ENCODE measurements around the gene NCOA7. TPM values are rescaled to one million over a fixed set of nuclear protein-coding genes. Genes with fewer than 3 reads are reported as not detected.

NCOA7 gene
- total and polyA plus RNA-seq, 8 donors: 1.2 to 131 (median 21.8) TPM

DNA sequence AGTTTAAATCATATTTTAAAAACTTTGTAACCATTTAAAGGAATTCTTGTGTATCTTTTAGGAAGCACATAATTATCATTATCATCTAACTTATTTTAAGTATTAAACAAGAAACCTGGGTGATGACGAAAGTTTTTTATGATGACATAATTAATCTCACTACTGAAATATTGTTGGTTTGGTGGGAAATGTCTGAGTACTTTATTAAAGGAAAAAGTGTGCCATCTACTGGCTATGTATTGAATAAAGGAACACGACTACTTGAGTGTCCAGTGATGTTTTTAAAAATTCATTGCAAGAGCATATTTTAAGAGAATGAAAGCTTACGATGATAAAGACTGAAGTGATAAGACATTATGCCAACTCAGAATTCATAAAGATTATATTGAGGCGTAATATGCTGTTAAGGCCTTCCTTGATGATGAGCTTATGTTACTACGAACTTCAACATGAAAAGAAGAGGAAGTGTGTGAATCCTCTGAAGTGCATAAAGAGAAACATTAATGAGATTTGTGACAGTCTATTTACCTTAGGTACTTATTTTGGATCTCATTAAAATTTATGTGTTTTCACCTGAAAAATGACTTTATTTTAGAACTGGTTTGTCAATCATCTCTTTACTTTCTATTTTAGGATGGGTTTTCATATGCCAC is 183.6 kb downstream of the NCOA7 start:
- Histone ChIP-seq H3K36me3 (peaks cover 7 to 42% (median 35%) of the 10 kb centered on the region in 4 donors), H3K27ac (no peak overlapping the region), H3K4me3 (no peak overlapping the region), H3K9me3 (no peaks in the 10 kb centered on the region), H3K27me3 (no peaks in the 10 kb centered on the region), H3K4me1 (peaks cover 0 to 9% (median 3%) of the 10 kb centered on the region in 4 donors)
- WGBS, 5 donors: 26 to 33% (median 31%) methylated on average over 5 of the region's 5 CpGs
- intact Hi-C loops (cut with DNase I; ENCODE audit: low total_unique reads): loop anchor here (10.0 kb wide), 1 partner anchor 190 kb away; no protein-coding TSS in a partner anchor
- peak in 1 of 2 donors; percentile 74 for DNase-seq
- no peak for TF ChIP-seq POLR2AphosphoS5 (IDR thresholded peaks at IDR 0.05)
- TF ChIP-seq POLR2A (IDR thresholded peaks at IDR 0.05): no peak
- TF ChIP-seq, protein P1, sequence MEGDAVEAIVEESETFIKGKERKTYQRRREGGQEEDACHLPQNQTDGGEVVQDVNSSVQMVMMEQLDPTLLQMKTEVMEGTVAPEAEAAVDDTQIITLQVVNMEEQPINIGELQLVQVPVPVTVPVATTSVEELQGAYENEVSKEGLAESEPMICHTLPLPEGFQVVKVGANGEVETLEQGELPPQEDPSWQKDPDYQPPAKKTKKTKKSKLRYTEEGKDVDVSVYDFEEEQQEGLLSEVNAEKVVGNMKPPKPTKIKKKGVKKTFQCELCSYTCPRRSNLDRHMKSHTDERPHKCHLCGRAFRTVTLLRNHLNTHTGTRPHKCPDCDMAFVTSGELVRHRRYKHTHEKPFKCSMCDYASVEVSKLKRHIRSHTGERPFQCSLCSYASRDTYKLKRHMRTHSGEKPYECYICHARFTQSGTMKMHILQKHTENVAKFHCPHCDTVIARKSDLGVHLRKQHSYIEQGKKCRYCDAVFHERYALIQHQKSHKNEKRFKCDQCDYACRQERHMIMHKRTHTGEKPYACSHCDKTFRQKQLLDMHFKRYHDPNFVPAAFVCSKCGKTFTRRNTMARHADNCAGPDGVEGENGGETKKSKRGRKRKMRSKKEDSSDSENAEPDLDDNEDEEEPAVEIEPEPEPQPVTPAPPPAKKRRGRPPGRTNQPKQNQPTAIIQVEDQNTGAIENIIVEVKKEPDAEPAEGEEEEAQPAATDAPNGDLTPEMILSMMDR (IDR thresholded peaks at IDR 0.05): peak in 4 of 7 experiments; percentile 22 to 56 (median 50)
- TF ChIP-seq EP300 (IDR thresholded peaks at IDR 0.05): no peak

DNA sequence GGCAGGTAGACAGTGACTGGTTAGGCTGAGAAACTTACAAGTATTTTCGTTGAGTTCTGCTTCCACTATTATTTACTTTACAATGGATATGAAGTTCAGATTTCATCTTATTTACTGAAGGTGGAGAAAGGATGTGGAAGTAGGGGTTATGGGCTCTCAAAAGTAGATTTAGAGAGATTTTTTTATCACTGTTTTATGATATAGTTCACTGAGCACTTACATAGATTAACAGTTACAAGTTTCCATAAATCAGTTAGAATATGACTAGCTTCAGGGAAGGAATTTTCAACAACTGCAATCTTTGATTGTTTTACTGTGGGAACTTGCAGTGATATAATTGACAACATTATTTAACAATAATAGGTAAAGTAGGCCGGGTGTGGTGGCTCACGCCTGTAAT is 188.3 kb downstream of the NCOA7 start:
- Histone ChIP-seq H3K36me3 (peaks cover 7 to 55% (median 38%) of the 10 kb centered on the region in 4 donors), H3K27me3 (no peaks in the 10 kb centered on the region), H3K27ac (no peak overlapping the region), H3K4me3 (no peak overlapping the region), H3K9me3 (no peaks in the 10 kb centered on the region), H3K4me1 (peaks cover 0 to 4% (median 0%) of the 10 kb centered on the region in 4 donors)
- no peak for DNase-seq
- TF ChIP-seq EP300 (IDR thresholded peaks at IDR 0.05) (no peak), POLR2AphosphoS5 (IDR thresholded peaks at IDR 0.05) (no peak), POLR2A (IDR thresholded peaks at IDR 0.05) (no peak)
- TF ChIP-seq, protein P1 (IDR thresholded peaks at IDR 0.05): no peak
- WGBS, 5 donors: 63 to 81% (median 77%) methylated on average over 3 of the region's 3 CpGs
- intact Hi-C loops (cut with DNase I; ENCODE audit: low total_unique reads): loop anchor here (10.0 kb wide), 1 partner anchor 194 kb away; no protein-coding TSS in a partner anchor

Small RNAs within 50 kb of the gene (small RNA-seq; reads per million reads assigned to genes)
- gene RNA5SP216: 0 reads per million in 4 donors

Other genes with a start within 250 kb of the NCOA7 start
- gene HEY2, start 41.3 kb upstream of the NCOA7 start, total RNA-seq: 1 to 10 TPM in 3 of 5 donors, not detected in 2; 1.0 to 1.7 (median 1.3) TPM
- gene HEY2, start 41.3 kb upstream of the NCOA7 start, polyA plus RNA-seq: 1 to 10 TPM in 2 of 3 donors, under 1 TPM in 1; 0.83 to 3.8 (median 1.1) TPM
- gene HINT3, start 165.8 kb downstream of the NCOA7 start, total RNA-seq: 10 to 100 TPM in 4 of 5 donors, 1 to 10 TPM in 1; 9.9 to 36.0 (median 24.3) TPM
- 10 to 100 TPM in 2 of 3 donors, 1 to 10 TPM in 1; 9.3 to 28.9 (median 17.6) TPM for gene HINT3, start 165.8 kb downstream of the NCOA7 start, polyA plus RNA-seq
- 100 to 1,000 TPM in 1 of 5 donors, 10 to 100 TPM in 4; 49.7 to 124 (median 52.5) TPM for gene TRMT11, start 195.6 kb downstream of the NCOA7 start, total RNA-seq
- 10 to 100 TPM in 1 of 3 donors, 1 to 10 TPM in 2; 7.0 to 10.2 (median 9.3) TPM for gene TRMT11, start 195.6 kb downstream of the NCOA7 start, polyA plus RNA-seq

Measured in stomach (tissue), 9 donors.